Measurements from ENCODE around the gene CHFR. TPM values are rescaled to one million over a fixed set of nuclear protein-coding genes. Genes with fewer than 3 reads are reported as not detected.
"Not testable (repeated sequence)": the region's sequence is repeated elsewhere in the genome, so short reads cannot be mapped to it uniquely, and the experiment has no call there.

The CHFR gene
- total RNA-seq, 1 donor from 2014 or later = 56.2 TPM

DNA sequence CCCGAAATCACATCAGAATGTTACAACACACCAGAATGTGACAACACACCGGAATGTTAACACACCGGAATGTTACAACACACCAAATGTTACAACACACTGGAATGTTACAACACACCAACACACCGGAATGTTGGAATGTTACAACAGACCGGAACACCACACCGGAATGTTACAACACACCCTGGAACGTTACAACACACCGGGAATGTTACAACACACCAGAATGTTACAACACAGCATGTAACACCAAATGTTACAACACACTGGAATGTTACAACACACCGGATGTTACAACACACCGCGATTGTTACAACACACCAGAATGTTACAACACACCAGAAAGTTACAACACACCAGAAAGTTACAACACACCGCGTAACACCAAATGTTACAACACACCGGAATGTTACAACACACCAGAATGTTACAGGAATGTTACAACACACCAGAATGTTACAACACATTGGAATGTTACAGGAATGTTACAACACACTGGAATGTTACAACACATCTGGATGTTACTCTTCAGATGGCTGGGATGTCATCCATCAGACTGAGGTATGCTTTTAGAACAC is 21.1 kb downstream of the CHFR start:
- TF ChIP-seq, protein P1, sequence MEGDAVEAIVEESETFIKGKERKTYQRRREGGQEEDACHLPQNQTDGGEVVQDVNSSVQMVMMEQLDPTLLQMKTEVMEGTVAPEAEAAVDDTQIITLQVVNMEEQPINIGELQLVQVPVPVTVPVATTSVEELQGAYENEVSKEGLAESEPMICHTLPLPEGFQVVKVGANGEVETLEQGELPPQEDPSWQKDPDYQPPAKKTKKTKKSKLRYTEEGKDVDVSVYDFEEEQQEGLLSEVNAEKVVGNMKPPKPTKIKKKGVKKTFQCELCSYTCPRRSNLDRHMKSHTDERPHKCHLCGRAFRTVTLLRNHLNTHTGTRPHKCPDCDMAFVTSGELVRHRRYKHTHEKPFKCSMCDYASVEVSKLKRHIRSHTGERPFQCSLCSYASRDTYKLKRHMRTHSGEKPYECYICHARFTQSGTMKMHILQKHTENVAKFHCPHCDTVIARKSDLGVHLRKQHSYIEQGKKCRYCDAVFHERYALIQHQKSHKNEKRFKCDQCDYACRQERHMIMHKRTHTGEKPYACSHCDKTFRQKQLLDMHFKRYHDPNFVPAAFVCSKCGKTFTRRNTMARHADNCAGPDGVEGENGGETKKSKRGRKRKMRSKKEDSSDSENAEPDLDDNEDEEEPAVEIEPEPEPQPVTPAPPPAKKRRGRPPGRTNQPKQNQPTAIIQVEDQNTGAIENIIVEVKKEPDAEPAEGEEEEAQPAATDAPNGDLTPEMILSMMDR (IDR thresholded peaks at IDR 0.05) = no peak
- DNase-seq (ENCODE audit: low spot score) = no peak
- H3K27ac Mint-ChIP-seq (ENCODE audit: unreplicated experiment) = peak overlapping the region; percentile 67

DNA sequence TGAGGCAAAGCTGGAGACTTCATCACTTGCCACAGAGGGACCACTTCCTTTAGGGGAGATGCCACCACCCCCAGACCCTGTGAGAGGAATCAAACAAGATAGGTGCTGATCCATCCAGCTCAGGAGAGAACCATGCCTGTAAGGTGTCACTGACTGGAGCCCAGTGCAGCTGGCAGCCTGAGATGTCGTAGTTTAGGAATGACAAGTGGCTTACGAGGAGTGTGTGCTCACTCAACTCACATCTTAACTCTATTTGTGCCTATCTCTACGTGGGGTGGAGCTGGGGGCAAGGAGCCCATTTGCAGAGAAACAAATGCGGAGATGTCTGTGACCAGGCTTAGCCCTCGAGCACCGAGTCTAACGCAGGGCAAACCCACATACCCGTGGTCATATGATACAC is 25.8 kb downstream of the CHFR start:
- H3K27me3 Mint-ChIP-seq (ENCODE audit: low read depth) = no peaks in the 10 kb centered on the region
- no peak overlapping the region for H3K27ac Mint-ChIP-seq (ENCODE audit: unreplicated experiment)
- H3K9me3 Mint-ChIP-seq (ENCODE audit: low read depth) = no peaks in the 10 kb centered on the region
- TF ChIP-seq, protein P1 (IDR thresholded peaks at IDR 0.05) = no peak
- H3K36me3 Mint-ChIP-seq (ENCODE audit: low read depth) = peaks cover 30% of the 10 kb centered on the region
- peaks cover 4% of the 10 kb centered on the region for H3K4me1 Mint-ChIP-seq (ENCODE audit: low read depth)
- H3K4me3 Mint-ChIP-seq (ENCODE audit: unreplicated experiment) = no peak overlapping the region
- DNase-seq (ENCODE audit: low spot score) = no peak

More for the DNA sequence above, 21.1 kb downstream of the CHFR start:
- Mint-ChIP-seq H3K36me3 (ENCODE audit: low read depth) (peaks cover 28% of the 10 kb centered on the region), H3K4me1 (ENCODE audit: low read depth) (peaks cover 11% of the 10 kb centered on the region), H3K9me3 (ENCODE audit: low read depth) (no peaks in the 10 kb centered on the region), H3K4me3 (ENCODE audit: unreplicated experiment) (no peak overlapping the region), H3K27me3 (ENCODE audit: low read depth) (no peaks in the 10 kb centered on the region)

- H3K27ac Mint-ChIP-seq (ENCODE audit: unreplicated experiment) = no peak overlapping the region
- H3K36me3 Mint-ChIP-seq (ENCODE audit: low read depth) = peaks cover 39% of the 10 kb centered on the region
- no peak for DNase-seq (ENCODE audit: low spot score)
- no peaks in the 10 kb centered on the region for H3K4me1 Mint-ChIP-seq (ENCODE audit: low read depth)
- TF ChIP-seq, protein P1 (IDR thresholded peaks at IDR 0.05) = no peak
- no peak overlapping the region for H3K4me3 Mint-ChIP-seq (ENCODE audit: unreplicated experiment)
- H3K27me3 Mint-ChIP-seq (ENCODE audit: low read depth) = no peaks in the 10 kb centered on the region
- H3K9me3 Mint-ChIP-seq (ENCODE audit: low read depth) = no peaks in the 10 kb centered on the region
Observed at GRCh38 chr12:132858718-132859266, 28.6 kb downstream of the CHFR start.

- H3K9me3 Mint-ChIP-seq (ENCODE audit: low read depth); H3K4me3 Mint-ChIP-seq (ENCODE audit: unreplicated experiment); H3K27me3 Mint-ChIP-seq (ENCODE audit: low read depth); DNase-seq (ENCODE audit: low spot score); H3K4me1 Mint-ChIP-seq (ENCODE audit: low read depth); H3K27ac Mint-ChIP-seq (ENCODE audit: unreplicated experiment): not testable (repeated sequence)
- H3K36me3 Mint-ChIP-seq (ENCODE audit: low read depth) = peaks cover 47% of the 10 kb centered on the region
Observed at GRCh38 chr12:132857019-132857418, 30.4 kb downstream of the CHFR start.

GRCh38 chr12:132856581-132856980 is 30.8 kb downstream of the CHFR start:
- Mint-ChIP-seq H3K36me3 (ENCODE audit: low read depth) (peaks cover 47% of the 10 kb centered on the region), H3K4me1 (ENCODE audit: low read depth) (no peaks in the 10 kb centered on the region), H3K9me3 (ENCODE audit: low read depth) (no peaks in the 10 kb centered on the region), H3K27ac (ENCODE audit: unreplicated experiment) (no peak overlapping the region), H3K27me3 (ENCODE audit: low read depth) (no peaks in the 10 kb centered on the region), H3K4me3 (ENCODE audit: unreplicated experiment) (no peak overlapping the region)
- TF ChIP-seq, protein P1 (IDR thresholded peaks at IDR 0.05) = no peak
- DNase-seq (ENCODE audit: low spot score) = no peak

- DNase-seq (ENCODE audit: low spot score); H3K4me1 Mint-ChIP-seq (ENCODE audit: low read depth); H3K27me3 Mint-ChIP-seq (ENCODE audit: low read depth); H3K9me3 Mint-ChIP-seq (ENCODE audit: low read depth); H3K27ac Mint-ChIP-seq (ENCODE audit: unreplicated experiment); H3K4me3 Mint-ChIP-seq (ENCODE audit: unreplicated experiment): not testable (repeated sequence)
- peaks cover 45% of the 10 kb centered on the region for H3K36me3 Mint-ChIP-seq (ENCODE audit: low read depth)
Observed at GRCh38 chr12:132855211-132855610, 32.2 kb downstream of the CHFR start.
